GM20000 (cell line): Measurements from ENCODE around the gene CPOX.

Source experiments
- DNase-seq: peaks from one replicate; pipeline ENCODE4 v3.0.0; 2012; ENCODE audit warnings: low spot score
- CTCF ChIP-seq: IDR thresholded peaks from 2 replicates; pipeline ENCODE4 v1.5.1; 2012; ENCODE audit warnings: mild to moderate bottlenecking, control low read depth; ENCODE audit errors: extremely low read depth, missing control alignments

Gene CPOX

DNA sequence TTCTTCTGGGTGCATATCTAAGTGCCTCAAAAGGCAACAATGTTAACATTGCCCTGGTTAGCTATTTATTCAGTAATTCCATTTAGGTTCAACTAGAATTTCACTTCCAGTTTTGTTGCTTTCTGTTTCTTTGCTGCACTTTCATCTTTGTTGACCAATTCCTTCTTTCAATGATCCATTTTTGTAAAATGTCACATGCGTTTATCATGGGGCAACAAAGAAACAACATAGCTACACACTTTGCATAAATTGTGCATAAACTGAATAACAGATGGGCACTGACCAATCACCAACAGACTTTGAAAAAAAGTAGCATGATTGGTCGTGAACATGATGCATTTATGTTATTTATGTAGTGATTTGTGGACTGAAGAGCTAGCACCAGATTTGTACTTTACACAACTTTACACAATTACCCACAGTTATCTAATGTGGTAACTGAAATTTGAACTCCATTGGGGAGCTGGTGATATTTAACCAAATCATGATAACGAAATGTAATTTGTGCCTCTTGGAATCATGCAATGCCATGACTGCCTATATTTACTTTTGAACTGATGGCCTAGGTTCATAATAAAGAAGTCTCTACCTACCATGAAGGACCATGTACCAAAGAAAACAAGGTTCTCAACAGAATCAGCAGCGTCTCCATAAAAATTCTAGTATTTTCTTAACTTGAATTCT lies 7.1 kb upstream of the CPOX start:
- no peak for TF ChIP-seq CTCF
- DNase-seq = no peak

GRCh38 chr3:98599647-98600411 lies 6.4 kb upstream of the CPOX start:
- no peak for TF ChIP-seq CTCF
- no peak for DNase-seq

GRCh38 chr3:98598492-98598891 lies 5.1 kb upstream of the CPOX start:
- DNase-seq = no peak
- no peak for TF ChIP-seq CTCF

- TF ChIP-seq CTCF = no peak
- no peak for DNase-seq
Observed at GRCh38 chr3:98596541-98597500, 3.4 kb upstream of the CPOX start.

GRCh38 chr3:98596087-98596486 lies 2.7 kb upstream of the CPOX start:
- no peak for TF ChIP-seq CTCF
- no peak for DNase-seq

DNA sequence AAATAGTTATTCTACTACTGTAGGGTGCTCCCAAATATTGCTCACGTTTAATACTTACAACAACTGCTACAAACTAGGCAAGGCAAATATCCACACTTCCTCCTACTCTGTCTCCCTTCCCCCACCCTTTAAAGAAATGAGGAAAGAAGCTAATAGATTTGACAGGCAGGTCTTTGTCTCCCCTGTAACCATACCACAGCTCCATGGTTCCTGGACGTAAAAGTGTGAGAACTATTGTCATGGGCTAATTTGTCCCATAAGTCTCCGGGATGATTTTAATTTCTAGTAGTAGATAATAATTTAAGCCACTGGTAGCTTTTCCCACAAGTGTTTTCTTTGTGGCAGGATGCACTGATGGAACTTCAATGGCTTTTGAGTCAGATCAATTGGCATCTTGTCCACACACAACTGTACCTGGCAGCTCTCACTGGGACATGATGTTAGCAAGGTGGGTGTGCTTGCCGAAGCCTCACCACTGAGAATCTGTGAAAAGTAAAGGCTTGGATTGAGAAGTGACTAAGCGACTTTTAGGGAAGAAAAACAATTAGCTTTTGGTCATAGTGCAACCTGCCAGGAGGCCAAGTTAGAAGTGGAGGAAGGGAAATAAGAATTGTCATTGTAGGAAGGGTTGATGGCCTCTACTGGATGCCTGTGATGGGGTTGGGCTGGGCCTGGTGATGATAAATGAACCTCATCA lies 1.4 kb upstream of the CPOX start:
- TF ChIP-seq CTCF = no peak

More for the DNA sequence above, 1.4 kb upstream of the CPOX start:
- no peak for DNase-seq
